Retina (tissue), 1 donor: ENCODE data around the gene PTGES2.
"Not testable (repeated sequence)": the region's sequence is repeated elsewhere in the genome, so short reads cannot be mapped to it uniquely, and the experiment has no call there.

Experiments used
- DNase-seq: peaks from one replicate; pipeline ENCODE4 v3.0.0-alpha.2; 2016

Gene PTGES2

GRCh38 chr9:128084746-128085145 is 42.8 kb downstream of the PTGES2 start:
- DNase-seq: no peak

GRCh38 chr9:128082151-128082550 is 45.4 kb downstream of the PTGES2 start:
- no peak for DNase-seq

- no peak for DNase-seq
Observed at GRCh38 chr9:128081056-128081455, 46.5 kb downstream of the PTGES2 start.

- no peak for DNase-seq
Observed at GRCh38 chr9:128080206-128080605, 47.3 kb downstream of the PTGES2 start.

- no peak for DNase-seq
Observed at GRCh38 chr9:128078504-128079434, 48.8 kb downstream of the PTGES2 start.

GRCh38 chr9:128077847-128078503 is 49.6 kb downstream of the PTGES2 start:
- no peak for DNase-seq

- DNase-seq: no peak
Observed at GRCh38 chr9:128073253-128073886, 54.2 kb downstream of the PTGES2 start.

GRCh38 chr9:128072144-128073021 is 55.1 kb downstream of the PTGES2 start:
- DNase-seq: no peak

GRCh38 chr9:128071475-128071874 is 56.1 kb downstream of the PTGES2 start:
- DNase-seq: not testable (repeated sequence)

- DNase-seq: no peak
Observed at GRCh38 chr9:128070874-128071273, 56.7 kb downstream of the PTGES2 start.
